Muscle of leg (tissue), 11 donors: ENCODE measurements around the gene EPB41L1. TPM values are rescaled to one million over a fixed set of nuclear protein-coding genes. Genes with fewer than 3 reads are reported as not detected.

ENCODE experiments used
- DNase-seq: peaks from one replicate; pipeline ENCODE4 v3.0.0; 2013
- H3K27ac ChIP-seq: one replicate; pipeline ENCODE4 v1.5.1; 2013; ENCODE audit warnings: mild to moderate bottlenecking, low read length, control low read depth
- H3K27me3 ChIP-seq: one replicate; pipeline ENCODE4 v1.6.1; 2013; ENCODE audit warnings: low read length; ENCODE audit not compliant: control insufficient read depth, insufficient read depth
- H3K36me3 ChIP-seq: one replicate; pipeline ENCODE4 v1.6.1; 2013; ENCODE audit warnings: low read length; ENCODE audit not compliant: control insufficient read depth, insufficient read depth
- H3K4me1 ChIP-seq: one replicate; pipeline ENCODE4 v1.6.1; 2013; ENCODE audit warnings: low read length; ENCODE audit not compliant: control insufficient read depth, insufficient read depth
- H3K4me3 ChIP-seq: one replicate; pipeline ENCODE4 v1.5.1; 2013; ENCODE audit warnings: low read length, control low read depth
- H3K9me3 ChIP-seq: replicated peaks from 2 replicates; pipeline ENCODE4 v1.6.1; 2013; ENCODE audit warnings: low read depth, low read length; ENCODE audit not compliant: control insufficient read depth
- WGBS: methylation state at CpG from one replicate; pipeline ENCODE4 v1.1.5; 2013; ENCODE audit warnings: missing lambda C conversion rate; ENCODE audit not compliant: insufficient coverage; 5-methylcytosine and 5-hydroxymethylcytosine counted together
- polyA plus RNA-seq, 8 donors: library from polyadenylated mRNA; unstranded; fragments of 120-200 nt; gene quantifications; one replicate each; pipeline versions ENCODE4 v1.2.1 to v1.2.3, GENCODE V29; 2013; ENCODE audit warnings: inconsistent platforms in 1 of 8, low replicate concordance in 1 of 8; ENCODE audit not compliant: insufficient read length in 8 of 8, insufficient read depth in 1 of 8
- total RNA-seq: library from RNA; stranded (reverse); fragments of 120-200 nt; gene quantifications from one replicate; pipeline ENCODE4 v1.2.4, GENCODE V29; 2013

The EPB41L1 gene
- total and polyA plus RNA-seq, 9 donors, result 14.3 to 37.6 (median 25.1) TPM

DNA sequence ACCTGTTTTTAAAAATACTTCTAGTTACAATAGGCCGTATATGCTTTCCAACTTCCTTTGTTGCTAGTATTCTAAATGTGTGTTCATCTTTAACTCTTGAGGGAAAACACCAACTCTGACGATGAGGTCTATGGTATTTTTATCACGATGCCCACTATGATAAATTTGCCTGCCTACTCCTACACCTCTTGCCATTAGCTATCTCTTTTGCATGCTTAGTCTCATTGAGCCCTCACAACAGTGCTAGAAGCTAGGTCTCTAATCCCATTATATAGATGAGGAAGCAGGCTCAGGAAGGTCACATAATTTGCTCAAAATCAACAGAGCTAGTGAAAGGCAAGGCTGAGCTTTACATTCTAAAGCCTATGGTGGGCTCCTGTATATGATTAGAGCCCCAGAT, 94.9 kb downstream of the EPB41L1 start:
- Histone ChIP-seq H3K27me3 (no peaks in the 10 kb centered on the region), H3K4me3 (no peak overlapping the region), H3K4me1 (no peaks in the 10 kb centered on the region), H3K9me3 (no peaks in the 10 kb centered on the region), H3K36me3 (peaks cover 48% of the 10 kb centered on the region), H3K27ac (no peak overlapping the region)
- no peak for DNase-seq
- no CpG with 5 or more reads among the region's 3 CpGs for WGBS

DNA sequence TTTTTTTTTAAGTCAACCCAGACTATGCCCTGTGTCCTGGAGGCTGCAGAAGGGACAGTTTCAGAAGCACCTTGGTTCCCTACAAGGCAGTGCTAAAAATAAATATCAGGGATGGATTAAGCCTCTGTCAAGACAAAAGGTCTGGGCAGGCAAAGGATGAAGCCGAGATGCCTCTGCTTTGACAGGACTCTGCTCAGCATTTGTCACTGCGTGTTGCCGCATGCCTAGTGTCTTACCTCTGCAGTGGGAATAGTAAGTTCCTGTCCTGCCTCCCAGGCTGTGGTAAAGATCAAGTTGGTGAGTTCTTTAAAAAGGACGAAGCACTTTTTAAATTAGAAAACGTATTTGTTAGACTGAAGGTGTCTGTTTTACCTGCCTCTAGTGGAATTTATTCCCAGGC, 96.9 kb downstream of the EPB41L1 start:
- Histone ChIP-seq H3K27me3 (no peaks in the 10 kb centered on the region), H3K4me1 (peaks cover 3% of the 10 kb centered on the region), H3K36me3 (peaks cover 42% of the 10 kb centered on the region), H3K9me3 (no peaks in the 10 kb centered on the region), H3K4me3 (no peak overlapping the region), H3K27ac (no peak overlapping the region)
- WGBS, result 90% methylated on average over 4 of the region's 5 CpGs
- no peak for DNase-seq

DNA sequence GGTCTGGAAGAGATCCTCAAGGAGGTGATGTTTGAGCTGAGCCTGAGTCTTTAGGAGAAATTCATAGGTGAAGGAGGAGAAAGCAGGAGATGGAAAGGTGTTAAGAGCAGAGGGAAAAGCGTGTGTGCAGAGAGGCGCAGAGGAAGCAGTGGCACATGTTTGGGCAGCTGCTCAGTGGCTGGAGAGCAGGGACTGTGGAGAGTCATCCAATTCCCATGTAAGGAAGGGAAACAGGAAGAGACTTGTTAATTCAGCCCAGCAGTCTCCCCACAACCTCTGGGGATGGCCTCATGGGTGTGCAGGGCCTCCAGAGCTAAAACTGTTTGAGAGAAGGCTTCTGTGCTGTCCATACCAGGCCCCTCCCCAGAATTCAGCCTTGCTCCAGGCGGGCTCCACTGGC, 98.0 kb downstream of the EPB41L1 start:
- H3K4me1 ChIP-seq, result peaks cover 3% of the 10 kb centered on the region
- peaks cover 46% of the 10 kb centered on the region for H3K36me3 ChIP-seq
- H3K27me3 ChIP-seq, result no peaks in the 10 kb centered on the region
- no peak for DNase-seq
- 89% methylated on average over 2 of the region's 3 CpGs for WGBS
- no peak overlapping the region for H3K27ac ChIP-seq
- H3K4me3 ChIP-seq, result no peak overlapping the region
- H3K9me3 ChIP-seq, result no peaks in the 10 kb centered on the region

DNA sequence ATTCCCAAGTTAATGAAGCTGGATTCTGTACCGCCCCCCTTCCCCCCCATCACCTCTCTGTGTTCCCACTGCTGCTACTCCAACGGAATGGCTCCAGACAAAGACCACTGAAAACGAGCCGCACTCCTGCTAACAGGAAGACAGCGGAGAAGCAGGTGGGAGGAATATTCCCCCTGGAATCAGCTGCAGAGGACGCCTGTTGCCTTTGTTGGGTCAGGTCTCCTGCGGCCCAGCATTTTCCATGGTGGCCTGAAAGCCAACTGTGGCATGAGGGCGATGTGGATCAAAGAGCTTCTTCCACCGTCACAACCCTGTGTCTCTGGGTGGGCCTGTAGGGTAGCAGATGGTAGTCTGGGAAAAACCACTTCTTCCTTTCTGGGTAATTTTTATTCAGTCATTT, 98.5 kb downstream of the EPB41L1 start:
- Histone ChIP-seq H3K4me3 (no peak overlapping the region), H3K4me1 (peaks cover 3% of the 10 kb centered on the region), H3K27ac (no peak overlapping the region), H3K27me3 (no peaks in the 10 kb centered on the region), H3K9me3 (no peaks in the 10 kb centered on the region), H3K36me3 (peaks cover 46% of the 10 kb centered on the region)
- DNase-seq, result no peak
- WGBS, result 80% methylated on average over 7 of the region's 9 CpGs

DNA sequence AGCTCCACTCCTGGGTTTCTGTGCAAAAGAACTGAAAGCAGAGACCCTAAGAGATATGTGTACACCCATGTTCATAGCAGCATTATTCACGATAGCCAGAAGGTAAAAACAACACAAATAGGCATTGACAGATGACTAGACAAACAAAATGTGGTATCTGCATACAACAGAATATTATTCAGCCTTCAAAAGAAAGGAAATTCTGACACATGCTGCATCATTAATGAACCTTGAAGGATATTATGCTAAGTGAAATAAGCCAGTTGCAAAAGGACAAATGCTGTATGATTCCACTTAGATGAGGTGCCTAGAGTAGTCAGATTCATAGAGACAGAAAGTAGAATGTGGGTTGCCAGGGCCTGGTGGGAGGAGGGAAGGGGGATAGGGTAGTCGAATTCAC, 99.5 kb downstream of the EPB41L1 start:
- no peak overlapping the region for H3K4me3 ChIP-seq
- H3K4me1 ChIP-seq, result peaks cover 3% of the 10 kb centered on the region
- H3K9me3 ChIP-seq, result no peaks in the 10 kb centered on the region
- WGBS, result 63% methylated on average over 1 of the region's 2 CpGs
- DNase-seq, result no peak
- no peak overlapping the region for H3K27ac ChIP-seq
- no peaks in the 10 kb centered on the region for H3K27me3 ChIP-seq
- peaks cover 43% of the 10 kb centered on the region for H3K36me3 ChIP-seq

DNA sequence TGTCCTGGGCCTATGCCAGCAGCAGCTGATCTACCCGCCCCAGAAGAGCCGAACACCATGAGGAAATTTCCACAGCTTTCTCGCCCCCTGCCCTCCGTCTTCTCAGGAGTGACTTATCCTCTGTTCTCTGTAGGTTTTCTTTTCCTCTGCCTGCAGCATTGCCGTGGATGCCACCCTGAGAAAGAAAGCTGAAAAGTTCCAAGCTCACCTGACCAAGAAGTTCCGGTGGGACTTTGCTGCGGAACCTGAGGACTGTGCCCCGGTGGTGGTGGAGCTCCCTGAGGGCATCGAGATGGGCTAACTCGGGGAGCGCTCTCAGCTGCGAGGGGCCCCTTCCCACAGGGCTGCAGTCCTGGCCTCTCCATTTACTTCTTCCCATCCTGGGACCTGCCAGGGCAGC, 100.9 kb downstream of the EPB41L1 start:
- Histone ChIP-seq H3K9me3 (no peaks in the 10 kb centered on the region), H3K4me3 (no peak overlapping the region), H3K4me1 (peaks cover 3% of the 10 kb centered on the region), H3K36me3 (peaks cover 39% of the 10 kb centered on the region), H3K27me3 (no peaks in the 10 kb centered on the region), H3K27ac (no peak overlapping the region)
- no peak for DNase-seq
- WGBS, result 95% methylated on average over 12 of the region's 12 CpGs

DNA sequence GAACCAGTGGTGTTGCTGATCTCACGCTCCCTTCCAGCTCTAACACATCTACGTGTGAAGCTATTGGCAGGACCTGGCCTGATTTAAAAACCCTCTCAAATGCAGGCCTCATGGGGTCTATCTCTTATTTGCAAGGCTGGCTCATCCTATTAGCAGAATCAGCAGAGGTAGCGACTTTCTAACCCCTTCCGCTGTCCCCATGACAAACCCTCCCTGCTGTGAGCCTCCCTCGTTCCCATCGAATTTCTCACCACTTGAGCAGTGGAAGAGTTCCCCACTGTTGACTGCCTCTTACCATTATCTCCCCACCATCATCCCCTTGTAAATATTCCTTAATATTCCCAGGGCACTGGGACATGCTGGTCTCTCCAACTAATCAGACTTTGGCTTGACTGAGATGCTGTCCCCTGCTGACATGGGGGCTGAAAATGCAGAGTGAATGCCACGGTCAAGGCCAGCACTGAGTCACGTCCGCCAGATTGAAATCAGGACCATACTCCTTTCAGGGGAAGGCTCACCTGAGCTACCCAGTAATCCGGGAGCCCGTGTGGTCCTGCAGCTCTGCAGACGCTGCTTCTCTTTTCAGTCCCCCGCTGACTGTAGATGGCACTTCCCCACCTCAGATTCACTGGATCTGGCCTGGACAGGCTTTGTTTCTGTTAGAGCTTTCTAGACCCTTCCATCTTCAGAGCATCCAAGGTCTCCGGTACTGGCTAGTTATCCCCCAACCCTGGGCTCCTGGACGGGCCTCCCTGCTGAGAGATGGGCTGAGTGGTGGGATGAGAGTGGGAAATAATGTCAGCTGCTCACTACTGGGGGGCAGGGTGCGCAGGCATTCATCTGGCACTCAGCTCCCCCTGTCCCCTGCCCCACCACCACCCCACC, 104.9 kb downstream of the EPB41L1 start:
- H3K27me3 ChIP-seq, result no peaks in the 10 kb centered on the region
- peaks cover 3% of the 10 kb centered on the region for H3K4me1 ChIP-seq
- 41% methylated on average over 13 of the region's 16 CpGs for WGBS
- peaks cover 28% of the 10 kb centered on the region for H3K36me3 ChIP-seq
- no peaks in the 10 kb centered on the region for H3K9me3 ChIP-seq
- no peak overlapping the region for H3K27ac ChIP-seq
- DNase-seq, result no peak
- H3K4me3 ChIP-seq, result no peak overlapping the region

DNA sequence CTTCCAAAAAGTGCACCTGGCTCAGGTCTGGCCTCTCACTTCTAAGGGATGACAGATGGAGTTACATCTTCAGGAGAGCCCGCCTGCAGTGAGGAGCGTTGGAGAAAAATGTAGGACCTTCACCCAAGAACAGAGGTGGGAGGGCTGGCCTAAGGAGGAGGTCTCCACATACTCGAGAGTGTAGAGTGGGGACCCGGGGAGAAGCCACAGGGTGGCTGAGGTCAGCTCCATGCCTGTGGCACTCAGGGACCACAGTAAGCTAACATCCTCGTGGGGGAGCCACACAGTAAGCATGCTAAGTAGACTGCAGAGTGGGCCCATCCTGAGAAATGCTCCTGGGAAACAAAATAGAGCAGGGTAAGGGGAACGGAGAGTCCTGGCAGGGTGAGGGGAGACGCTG, 105.8 kb downstream of the EPB41L1 start:
- Histone ChIP-seq H3K27ac (no peak overlapping the region), H3K4me3 (no peak overlapping the region), H3K36me3 (peaks cover 25% of the 10 kb centered on the region), H3K27me3 (no peaks in the 10 kb centered on the region), H3K4me1 (no peaks in the 10 kb centered on the region), H3K9me3 (no peaks in the 10 kb centered on the region)
- 76% methylated on average over 6 of the region's 7 CpGs for WGBS
- DNase-seq, result no peak

DNA sequence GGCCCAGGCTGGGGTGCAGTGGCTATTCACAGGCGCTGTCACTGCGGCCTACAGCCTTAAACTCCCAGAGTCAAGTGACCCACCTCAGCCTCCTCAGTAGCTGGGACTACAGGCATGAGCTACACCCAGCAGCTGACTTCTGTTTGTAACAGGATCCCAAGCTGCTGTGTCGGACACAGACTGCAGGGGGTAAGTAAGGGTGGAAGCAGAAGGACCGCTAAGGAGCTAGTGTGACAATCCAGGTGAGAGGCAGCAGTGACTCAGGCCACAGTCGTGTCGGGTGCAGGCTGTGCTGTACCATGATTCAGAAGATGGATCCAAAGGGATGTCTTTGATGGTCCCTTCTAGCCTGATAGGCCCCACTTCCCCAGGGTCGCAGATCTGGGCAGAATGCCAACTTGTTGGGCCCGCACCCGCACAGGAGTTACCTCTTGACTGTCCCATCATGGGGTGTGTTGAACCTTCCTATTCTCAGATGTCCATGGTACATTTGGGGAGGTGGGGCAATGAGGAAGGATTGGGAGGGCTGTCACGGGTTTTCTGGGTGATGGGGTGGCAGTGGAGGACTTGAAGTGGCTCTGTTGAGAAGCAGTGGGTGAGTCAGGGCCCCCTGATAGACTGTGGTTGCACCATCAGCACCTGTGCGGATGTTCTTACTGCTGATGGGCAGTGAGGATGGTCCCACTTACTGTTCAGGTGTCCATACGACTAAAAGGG, 107.0 kb downstream of the EPB41L1 start:
- WGBS, result 76% methylated on average over 6 of the region's 12 CpGs
- H3K27ac ChIP-seq, result no peak overlapping the region
- H3K36me3 ChIP-seq, result peaks cover 13% of the 10 kb centered on the region
- H3K27me3 ChIP-seq, result no peaks in the 10 kb centered on the region
- no peaks in the 10 kb centered on the region for H3K4me1 ChIP-seq
- H3K4me3 ChIP-seq, result no peak overlapping the region
- no peaks in the 10 kb centered on the region for H3K9me3 ChIP-seq
- no peak for DNase-seq

DNA sequence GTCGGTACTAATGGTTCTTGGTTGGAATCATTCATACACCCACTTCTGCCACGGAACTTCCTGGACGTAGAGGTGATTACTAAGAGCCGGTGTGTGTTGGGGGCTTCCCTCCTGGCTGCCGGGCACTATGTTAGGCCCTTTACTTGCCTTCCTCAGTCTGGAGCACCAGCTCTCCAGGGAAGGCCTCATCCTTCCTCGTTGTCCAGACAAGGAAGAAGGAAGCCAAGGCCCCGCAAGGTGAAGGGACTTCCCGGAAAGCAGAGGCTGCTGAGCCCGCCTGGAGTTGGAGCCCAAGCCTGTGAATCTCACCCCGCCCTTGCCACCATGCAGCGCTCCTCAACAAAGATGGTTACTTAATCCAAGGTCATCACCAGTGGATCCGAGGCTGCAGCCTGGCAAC, 107.9 kb downstream of the EPB41L1 start:
- H3K4me3 ChIP-seq, result no peak overlapping the region
- H3K27me3 ChIP-seq, result no peaks in the 10 kb centered on the region
- no peak for DNase-seq
- H3K4me1 ChIP-seq, result peaks cover 2% of the 10 kb centered on the region
- 78% methylated on average over 8 of the region's 12 CpGs for WGBS
- H3K9me3 ChIP-seq, result no peaks in the 10 kb centered on the region
- H3K27ac ChIP-seq, result no peak overlapping the region
- H3K36me3 ChIP-seq, result peaks cover 6% of the 10 kb centered on the region
